Mononuclear cell (primary cell): ENCODE results near the gene CD48. TPM values are rescaled to one million over a fixed set of nuclear protein-coding genes. Genes with fewer than 3 reads are reported as not detected.
A peak's percentile ranks its signal among the peaks of the same experiment; 100 is the strongest.

Source experiments
- H3K27me3 ChIP-seq: 2 replicates; pipeline ENCODE4 v1.6.0; 2011; ENCODE audit warnings: low read length, control low read depth; ENCODE audit not compliant: insufficient read depth
- H3K4me1 ChIP-seq: 2 replicates; pipeline ENCODE4 v1.5.1; 2011; ENCODE audit warnings: mild to moderate bottlenecking, low read length, control low read depth; ENCODE audit not compliant: insufficient read depth
- H3K4me3 ChIP-seq: 2 replicates; pipeline ENCODE4 v1.5.1; 2011; ENCODE audit warnings: mild to moderate bottlenecking, low read length, moderate library complexity
- H3K9me3 ChIP-seq: 2 replicates; pipeline ENCODE4 v1.5.1; 2011; ENCODE audit warnings: low read depth, mild to moderate bottlenecking, control low read depth, low read length
- total RNA-seq: library from RNA; depleted of rRNA; stranded (reverse); fragments of >200 nt; gene quantifications from one replicate; pipeline ENCODE4 v1.2.3, GENCODE V29; 2012

The CD48 gene
- total RNA-seq, 1 donor, result 996 TPM

DNA sequence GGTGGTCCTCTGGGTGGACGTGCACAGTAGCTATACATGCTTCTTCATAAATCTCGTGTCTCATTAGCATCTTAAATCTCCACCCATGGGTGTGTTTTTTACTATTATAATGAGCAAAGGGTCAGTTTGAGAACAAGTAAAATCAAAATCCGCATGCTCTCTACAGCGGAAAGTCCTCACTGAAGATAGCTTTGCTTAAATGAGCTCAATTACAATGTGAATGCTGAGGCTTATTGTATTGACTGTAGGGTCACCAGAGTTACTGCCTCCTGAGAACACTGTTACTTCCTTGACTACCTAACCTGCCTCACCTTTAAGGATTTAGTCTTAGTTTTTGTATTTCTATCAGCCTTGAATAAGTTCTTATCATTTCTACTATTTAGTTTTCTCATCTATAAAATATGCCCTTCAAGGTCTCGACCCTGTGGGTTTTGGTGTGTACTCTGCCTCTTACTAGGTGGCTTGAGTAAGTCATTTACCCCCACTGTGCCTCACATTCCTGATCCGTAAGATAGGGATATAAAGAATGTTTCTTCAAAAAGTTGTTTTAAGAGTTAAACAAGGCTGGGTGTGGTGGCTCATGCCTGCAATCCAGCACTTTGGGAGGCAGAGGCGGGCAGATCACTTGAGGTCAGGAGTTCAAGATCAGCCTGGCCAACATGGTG lies 35.3 kb upstream of the CD48 start:
- H3K9me3 ChIP-seq, result no peaks in the 10 kb centered on the region
- no peak overlapping the region for H3K4me3 ChIP-seq
- peaks cover 73% of the 10 kb centered on the region for H3K4me1 ChIP-seq
- H3K27me3 ChIP-seq, result no peaks in the 10 kb centered on the region

DNA sequence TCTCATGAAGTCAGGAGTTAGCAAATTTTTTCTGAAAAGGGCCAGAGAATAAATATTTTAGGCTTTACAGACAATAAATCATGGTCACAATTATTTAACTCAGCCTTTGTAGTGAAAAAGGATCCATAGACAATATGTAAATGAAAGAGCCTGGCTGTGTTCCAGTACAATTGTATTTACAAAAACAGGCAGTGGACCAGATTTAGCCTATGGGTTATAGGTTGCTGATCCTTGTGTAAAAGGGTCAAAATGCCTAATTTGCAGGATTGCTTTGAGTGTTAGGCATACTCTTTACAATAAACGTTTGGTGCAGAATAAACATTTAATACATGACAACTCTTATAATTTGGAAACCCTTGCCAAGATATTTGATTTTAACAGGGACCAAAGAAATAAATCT lies 33.9 kb upstream of the CD48 start:
- H3K4me3 ChIP-seq, result no peak overlapping the region
- H3K9me3 ChIP-seq, result no peaks in the 10 kb centered on the region
- H3K27me3 ChIP-seq, result no peaks in the 10 kb centered on the region
- H3K4me1 ChIP-seq, result peaks cover 78% of the 10 kb centered on the region

DNA sequence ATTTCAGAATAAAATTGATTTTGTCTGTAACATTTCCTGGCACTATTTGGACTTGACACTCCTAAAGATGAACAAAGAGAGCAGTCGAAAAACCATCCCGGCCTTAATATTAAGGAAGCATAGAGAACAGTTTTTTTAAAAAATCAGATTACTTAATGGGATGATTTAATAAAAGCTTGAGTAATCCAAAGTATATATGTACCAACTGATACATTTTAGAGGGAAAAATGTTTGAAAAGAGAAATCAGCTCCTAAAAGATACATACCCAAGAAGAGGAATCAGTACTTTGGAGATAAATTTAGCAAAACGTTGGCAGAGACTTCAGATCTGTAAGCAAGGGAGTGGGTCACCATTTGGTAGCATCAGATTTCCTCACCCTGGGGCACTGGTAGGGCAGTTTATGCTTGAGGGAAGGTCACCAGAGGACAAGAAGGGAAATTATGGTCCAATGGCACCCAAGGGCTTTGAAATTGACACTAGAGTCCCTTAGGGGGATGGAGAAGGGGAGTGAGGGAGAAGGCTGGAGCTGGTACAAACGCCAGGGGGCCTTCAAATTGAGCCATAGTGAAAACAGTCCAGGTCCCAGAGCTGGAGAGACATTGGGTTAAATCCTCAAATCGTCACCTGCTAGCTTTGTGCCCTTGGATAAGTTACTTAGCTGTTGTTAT lies 33.4 kb upstream of the CD48 start:
- Histone ChIP-seq H3K27me3 (no peaks in the 10 kb centered on the region), H3K4me3 (no peak overlapping the region), H3K9me3 (no peaks in the 10 kb centered on the region), H3K4me1 (peaks cover 78% of the 10 kb centered on the region)

- Histone ChIP-seq H3K4me1 (peaks cover 77% of the 10 kb centered on the region), H3K9me3 (no peaks in the 10 kb centered on the region), H3K27me3 (no peaks in the 10 kb centered on the region), H3K4me3 (no peak overlapping the region)
Measured at GRCh38 chr1:160744199-160744851, 32.7 kb upstream of the CD48 start.

DNA sequence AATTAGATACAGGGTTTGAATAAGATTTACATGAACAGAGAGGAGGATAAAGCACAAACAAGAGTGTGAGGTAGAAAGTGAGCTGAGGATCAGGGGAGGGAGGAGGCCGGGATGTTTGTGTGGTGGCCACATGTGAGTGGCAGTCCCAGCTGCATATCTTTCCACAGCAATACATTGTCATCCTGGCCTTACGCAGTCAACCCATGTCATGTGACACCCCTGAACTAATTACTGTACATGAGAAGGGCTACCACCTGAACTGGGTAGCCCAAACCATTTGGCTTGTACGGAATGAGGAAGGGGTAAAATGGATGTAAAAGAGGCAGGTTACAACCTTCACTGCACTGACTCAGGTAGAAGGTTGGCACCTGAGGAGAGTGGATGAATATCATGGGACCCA lies 31.6 kb upstream of the CD48 start:
- Histone ChIP-seq H3K4me3 (no peak overlapping the region), H3K27me3 (no peaks in the 10 kb centered on the region), H3K9me3 (no peaks in the 10 kb centered on the region), H3K4me1 (peaks cover 76% of the 10 kb centered on the region)

DNA sequence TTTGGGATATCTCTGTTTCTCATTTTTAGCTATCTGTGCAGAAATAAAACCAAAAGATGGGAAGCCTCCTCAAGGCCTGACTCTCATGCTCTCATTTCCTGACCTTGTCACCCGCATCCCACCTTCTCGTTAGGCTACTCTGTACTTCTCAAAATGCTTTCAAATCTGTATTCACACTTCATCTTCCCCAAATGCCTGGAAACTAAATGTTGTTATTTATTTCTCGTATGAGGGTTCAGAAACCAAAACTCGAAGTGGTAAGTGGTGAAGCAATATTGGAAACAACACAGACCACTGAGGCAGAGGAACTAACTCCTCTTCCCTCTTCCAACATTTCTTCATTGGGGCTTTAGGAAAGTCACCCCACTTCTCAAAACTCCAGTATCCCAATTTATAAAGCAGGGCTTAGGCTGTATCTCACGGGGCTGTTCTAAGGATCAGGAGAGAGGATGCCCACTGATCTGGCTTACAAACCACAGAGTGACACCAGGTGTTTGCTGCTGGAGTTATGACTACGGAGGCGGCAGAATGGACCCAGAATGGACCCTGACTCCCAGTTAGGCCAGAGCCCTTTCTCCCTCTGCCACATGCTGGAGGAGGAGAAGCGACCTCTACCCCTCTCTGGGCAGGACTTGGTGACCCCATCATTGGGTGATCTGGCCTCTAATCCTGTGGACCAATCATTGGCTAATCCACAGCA lies 31.0 kb upstream of the CD48 start:
- no peaks in the 10 kb centered on the region for H3K9me3 ChIP-seq
- peaks cover 70% of the 10 kb centered on the region for H3K4me1 ChIP-seq
- H3K27me3 ChIP-seq, result no peaks in the 10 kb centered on the region
- no peak overlapping the region for H3K4me3 ChIP-seq

DNA sequence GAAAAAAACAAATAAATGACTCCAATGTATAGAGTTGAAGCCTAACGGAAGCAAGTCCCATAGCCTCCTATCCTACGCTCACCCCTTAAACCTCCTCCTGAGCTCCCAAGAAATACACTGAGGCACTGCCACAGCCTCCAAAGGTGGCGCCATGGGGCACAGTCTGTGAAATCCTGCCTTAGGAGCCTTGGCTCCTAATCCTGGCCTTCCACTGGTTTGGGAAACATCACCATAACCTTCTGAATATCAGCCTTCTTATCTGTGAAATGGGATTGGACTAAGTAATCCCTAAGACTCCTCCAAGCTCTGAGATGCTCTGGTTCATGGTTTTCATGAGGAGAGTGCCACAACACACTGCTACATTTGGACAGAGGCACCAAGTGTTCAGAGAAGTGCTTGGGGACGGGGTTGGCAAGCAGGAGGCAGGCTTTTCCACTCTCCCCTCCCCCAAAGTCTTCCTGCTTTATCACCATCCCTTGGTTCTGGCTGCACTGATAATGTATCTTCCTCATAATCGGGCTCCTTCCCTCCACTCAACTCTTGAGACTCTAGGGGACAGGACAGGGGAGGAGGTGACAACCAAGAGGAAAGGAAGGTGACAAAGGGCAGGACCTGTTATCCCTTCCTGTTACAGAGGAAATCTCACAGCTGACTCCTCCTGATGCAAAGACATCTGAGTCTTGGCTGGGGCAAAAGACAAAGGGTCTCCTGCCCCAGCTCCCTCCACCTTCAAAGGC lies 30.2 kb upstream of the CD48 start:
- Histone ChIP-seq H3K9me3 (peaks cover 7% of the 10 kb centered on the region), H3K4me3 (no peak overlapping the region), H3K4me1 (peaks cover 64% of the 10 kb centered on the region), H3K27me3 (no peaks in the 10 kb centered on the region)

DNA sequence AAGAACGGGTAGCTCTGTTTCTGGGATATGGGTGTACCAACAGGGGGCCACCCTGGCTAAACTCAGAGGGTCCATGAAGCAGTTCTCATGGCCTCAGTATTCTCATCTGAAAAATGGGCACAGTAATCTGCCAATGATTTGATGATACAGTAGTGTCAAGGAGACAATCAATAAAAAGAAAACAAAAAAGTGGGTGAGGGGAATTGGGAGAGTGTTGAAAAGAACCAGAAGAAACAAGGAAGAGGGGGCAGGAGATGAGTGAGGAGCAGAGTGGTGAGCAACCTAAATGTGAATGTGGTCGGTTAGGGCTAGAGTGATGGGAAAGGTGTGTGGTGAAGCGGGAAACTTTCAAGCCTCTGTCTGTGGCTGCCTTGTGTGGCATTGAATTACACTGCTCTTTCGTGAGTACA lies 29.5 kb upstream of the CD48 start:
- peak overlapping the region; percentile 44 for H3K4me3 ChIP-seq
- no peaks in the 10 kb centered on the region for H3K27me3 ChIP-seq
- H3K9me3 ChIP-seq, result peaks cover 9% of the 10 kb centered on the region
- H3K4me1 ChIP-seq, result peaks cover 64% of the 10 kb centered on the region

DNA sequence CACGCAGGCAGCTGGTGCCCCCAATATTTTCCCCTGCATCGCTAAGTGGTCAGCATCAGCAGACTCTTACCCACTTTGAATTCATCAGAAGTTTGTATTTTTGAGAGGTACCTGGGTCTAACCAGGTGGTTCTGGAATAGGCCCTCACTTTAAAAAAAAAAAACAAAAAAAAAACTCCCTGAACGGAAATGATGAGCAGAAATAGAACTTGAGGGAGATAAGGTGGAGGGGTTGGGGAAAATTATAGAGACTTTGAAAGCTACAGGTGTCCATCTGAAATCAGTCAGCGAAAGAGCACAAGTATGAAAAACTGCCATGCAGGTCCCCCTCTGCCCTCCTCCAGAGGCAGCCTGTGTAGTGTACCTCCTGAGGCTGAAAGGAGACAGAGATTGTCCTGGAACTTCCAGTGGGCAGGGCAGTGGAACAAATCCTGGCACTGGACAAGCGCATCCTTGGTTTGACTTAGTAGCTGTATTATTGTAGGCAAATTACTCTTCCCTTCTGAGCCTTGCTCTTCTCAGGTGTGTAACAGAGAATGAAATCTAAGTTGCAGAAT lies 28.6 kb upstream of the CD48 start:
- Histone ChIP-seq H3K9me3 (peaks cover 9% of the 10 kb centered on the region), H3K4me3 (peak overlapping the region; percentile 44), H3K27me3 (no peaks in the 10 kb centered on the region), H3K4me1 (peaks cover 63% of the 10 kb centered on the region)

DNA sequence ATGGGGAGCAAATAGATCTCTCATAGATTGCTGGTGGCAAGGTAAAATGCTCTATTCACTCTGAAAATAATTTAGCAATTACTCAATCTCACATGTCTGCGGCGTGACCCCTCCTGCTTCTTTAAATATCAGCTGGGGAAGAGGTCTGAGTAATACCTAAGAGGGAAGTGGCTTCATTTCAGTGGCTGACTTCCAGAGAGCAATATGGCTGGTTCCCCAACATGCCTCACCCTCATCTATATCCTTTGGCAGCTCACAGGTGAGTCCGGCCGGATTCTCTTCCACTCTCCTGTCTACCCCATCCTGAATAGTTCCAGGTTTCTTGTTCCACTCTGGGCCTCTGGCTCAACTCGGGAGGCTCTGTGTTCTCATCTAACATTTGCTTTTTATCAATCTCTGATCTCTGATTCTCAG lies 27.5 kb upstream of the CD48 start, which contains the start of gene SLAMF7:
SLAMF7 (plus strand) TSS at position 150 of the 414 bp plus-strand sequence; CDS start at position 205, 55 bp downstream.
- H3K4me1 ChIP-seq, result peaks cover 58% of the 10 kb centered on the region
- peak within 1 kb of the TSS; percentile 44 for H3K4me3 ChIP-seq
- H3K27me3 ChIP-seq, result no peaks in the 10 kb centered on the region
- H3K9me3 ChIP-seq, result peaks cover 9% of the 10 kb centered on the region

GRCh38 chr1:160738271-160738670 lies 26.6 kb upstream of the CD48 start:
- H3K4me3 ChIP-seq, result no peak overlapping the region
- H3K4me1 ChIP-seq, result peaks cover 58% of the 10 kb centered on the region
- H3K27me3 ChIP-seq, result no peaks in the 10 kb centered on the region
- H3K9me3 ChIP-seq, result peaks cover 9% of the 10 kb centered on the region

- Histone ChIP-seq H3K4me3 (no peak overlapping the region), H3K27me3 (no peaks in the 10 kb centered on the region), H3K4me1 (peaks cover 35% of the 10 kb centered on the region), H3K9me3 (peaks cover 9% of the 10 kb centered on the region)
Measured at GRCh38 chr1:160734301-160734700, 22.7 kb upstream of the CD48 start.

- H3K4me3 ChIP-seq, result no peak overlapping the region
- peaks cover 31% of the 10 kb centered on the region for H3K4me1 ChIP-seq
- H3K27me3 ChIP-seq, result no peaks in the 10 kb centered on the region
- peaks cover 9% of the 10 kb centered on the region for H3K9me3 ChIP-seq
Measured at GRCh38 chr1:160733898-160734297, 22.3 kb upstream of the CD48 start.

- Histone ChIP-seq H3K4me1 (peaks cover 38% of the 10 kb centered on the region), H3K9me3 (peaks cover 4% of the 10 kb centered on the region), H3K27me3 (no peaks in the 10 kb centered on the region), H3K4me3 (no peak overlapping the region)
Measured at GRCh38 chr1:160731990-160732389, 20.4 kb upstream of the CD48 start.
